GM12865 (cell line): ENCODE results near the gene NDUFS7.

Source experiments
- DNase-seq: peaks from one replicate; pipeline ENCODE4 v3.0.0; 2010; ENCODE audit warnings: low read depth
- H3K4me3 ChIP-seq: 2 replicates; pipeline ENCODE4 v1.5.1; 2011; ENCODE audit warnings: mild to moderate bottlenecking, low read depth, low read length, control low read depth
- CTCF ChIP-seq: IDR thresholded peaks from 2 replicates; pipeline ENCODE4 v1.5.1; 2011; ENCODE audit warnings: low read length, control low read depth, low read depth, inconsistent platforms; ENCODE audit not compliant: insufficient read depth; ENCODE audit errors: missing control alignments

The NDUFS7 gene

GRCh38 chr19:1399079-1399478 is 15.4 kb downstream of the NDUFS7 start:
- H3K4me3 ChIP-seq, result no peak overlapping the region
- no peak for TF ChIP-seq CTCF
- no peak for DNase-seq

GRCh38 chr19:1399745-1400144 is 16.0 kb downstream of the NDUFS7 start:
- no peak for TF ChIP-seq CTCF
- no peak overlapping the region for H3K4me3 ChIP-seq
- no peak for DNase-seq

- no peak for DNase-seq
- TF ChIP-seq CTCF, result no peak
These were observed 16.8 kb downstream of the NDUFS7 start for GRCh38 chr19:1400281-1401137.

GRCh38 chr19:1401138-1401888 is 17.6 kb downstream of the NDUFS7 start, which contains the start of gene GAMT:
GAMT (minus strand) TSS chr19:1401542; CDS start chr19:1401476, 66 bp downstream.
- DNase-seq, result peak; percentile 64
- TF ChIP-seq CTCF, result peak; percentile 52
- H3K4me3 ChIP-seq, result peak within 1 kb of the TSS; percentile 70

More at GRCh38 chr19:1400281-1401137, 16.8 kb downstream of the NDUFS7 start:
- H3K4me3 ChIP-seq, result peak overlapping the region; percentile 70

- peak overlapping the region; percentile 48 for H3K4me3 ChIP-seq
- TF ChIP-seq CTCF, result no peak
- no peak for DNase-seq
These were observed 18.1 kb downstream of the NDUFS7 start for GRCh38 chr19:1401889-1402217.

- no peak for DNase-seq
- no peak for TF ChIP-seq CTCF
- H3K4me3 ChIP-seq, result no peak overlapping the region
These were observed 18.8 kb downstream of the NDUFS7 start for GRCh38 chr19:1402411-1403070.
